ENCODE data around the gene TMEM203.
A peak's percentile ranks its signal among the peaks of the same experiment; 100 is the strongest.

The TMEM203 gene

DNA sequence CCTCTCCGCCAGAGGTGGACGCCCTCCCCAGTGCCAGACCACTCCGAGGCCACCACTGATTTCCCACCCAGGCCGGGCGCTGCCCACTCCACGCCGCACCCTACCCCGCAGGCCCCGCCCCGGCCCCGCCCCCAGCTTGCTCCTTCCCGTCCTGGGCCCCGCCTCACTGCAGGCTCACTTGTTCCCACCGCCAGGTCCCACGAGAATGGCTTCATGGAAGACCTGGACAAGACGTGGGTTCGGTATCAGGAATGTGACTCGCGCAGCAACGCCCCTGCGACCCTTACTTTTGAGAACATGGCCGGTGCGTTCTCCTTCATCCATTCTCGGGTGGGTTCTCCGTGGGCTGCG, 42.1 kb downstream of the TMEM203 start:
- DNase-seq, result no peak

DNA sequence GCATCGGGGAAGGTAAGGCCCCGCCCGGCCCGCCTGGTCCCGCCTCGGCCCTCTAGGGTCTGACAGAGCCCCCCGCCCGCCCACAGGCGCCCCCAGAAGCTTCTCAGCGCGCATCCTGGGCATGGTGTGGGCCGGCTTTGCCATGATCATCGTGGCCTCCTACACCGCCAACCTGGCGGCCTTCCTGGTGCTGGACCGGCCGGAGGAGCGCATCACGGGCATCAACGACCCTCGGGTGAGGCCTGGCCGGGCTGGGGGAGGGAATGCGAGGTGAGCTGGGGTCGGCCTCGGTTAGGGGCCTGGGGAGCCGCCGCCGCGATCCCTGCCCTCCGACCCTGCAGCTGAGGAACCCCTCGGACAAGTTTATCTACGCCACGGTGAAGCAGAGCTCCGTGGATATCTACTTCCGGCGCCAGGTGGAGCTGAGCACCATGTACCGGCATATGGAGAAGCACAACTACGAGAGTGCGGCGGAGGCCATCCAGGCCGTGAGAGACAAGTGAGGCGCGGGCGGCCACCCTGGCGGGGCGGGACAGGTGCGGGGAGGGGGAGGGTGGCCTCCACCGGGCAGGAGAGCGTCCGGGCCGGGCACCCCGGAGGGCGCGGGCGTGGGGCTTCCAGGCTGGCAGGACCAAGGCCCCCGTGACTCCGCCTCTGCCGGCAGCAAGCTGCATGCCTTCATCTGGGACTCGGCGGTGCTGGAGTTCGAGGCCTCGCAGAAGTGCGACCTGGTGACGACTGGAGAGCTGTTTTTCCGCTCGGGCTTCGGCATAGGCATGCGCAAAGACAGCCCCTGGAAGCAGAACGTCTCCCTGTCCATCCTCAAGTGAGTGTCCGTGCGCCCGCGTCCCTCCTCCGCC, 42.7 kb downstream of the TMEM203 start:
- DNase-seq, result peak; percentile 10

GRCh38 chr9:137161558-137162486, 43.6 kb downstream of the TMEM203 start:
- DNase-seq, result no peak

DNA sequence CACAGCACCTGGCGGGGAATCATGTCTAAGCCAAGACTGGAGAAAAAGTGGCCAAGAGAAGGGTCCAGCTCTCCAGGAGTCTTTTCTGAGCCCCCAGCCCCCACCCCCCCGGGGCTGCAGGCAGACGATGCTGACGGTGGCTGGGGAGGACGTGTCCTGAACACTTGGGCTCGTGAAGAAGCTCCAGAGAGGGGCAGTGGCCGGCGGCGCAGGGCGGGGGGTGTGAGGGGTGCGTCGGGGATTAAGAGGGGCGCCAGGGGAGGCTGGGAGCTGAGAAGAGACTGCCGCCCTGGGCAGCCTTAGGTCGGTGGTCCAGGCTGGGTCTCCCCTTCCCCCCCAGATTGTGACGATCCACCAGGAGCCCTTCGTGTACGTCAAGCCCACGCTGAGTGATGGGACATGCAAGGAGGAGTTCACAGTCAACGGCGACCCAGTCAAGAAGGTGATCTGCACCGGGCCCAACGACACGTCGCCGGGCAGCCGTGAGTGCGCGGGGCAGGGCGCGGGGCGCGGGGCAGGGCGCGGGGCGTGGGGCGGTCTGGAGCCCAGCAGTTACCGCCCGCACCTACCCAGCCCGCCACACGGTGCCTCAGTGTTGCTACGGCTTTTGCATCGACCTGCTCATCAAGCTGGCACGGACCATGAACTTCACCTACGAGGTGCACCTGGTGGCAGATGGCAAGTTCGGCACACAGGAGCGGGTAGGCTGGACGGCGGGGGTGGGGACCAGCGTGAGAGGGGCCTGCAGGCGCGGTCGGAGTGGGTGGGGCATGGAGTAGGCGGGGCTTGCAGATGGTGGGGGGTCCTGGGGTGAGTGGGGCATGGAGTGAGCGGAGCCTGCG, 44.5 kb downstream of the TMEM203 start:
- no peak for DNase-seq

DNA sequence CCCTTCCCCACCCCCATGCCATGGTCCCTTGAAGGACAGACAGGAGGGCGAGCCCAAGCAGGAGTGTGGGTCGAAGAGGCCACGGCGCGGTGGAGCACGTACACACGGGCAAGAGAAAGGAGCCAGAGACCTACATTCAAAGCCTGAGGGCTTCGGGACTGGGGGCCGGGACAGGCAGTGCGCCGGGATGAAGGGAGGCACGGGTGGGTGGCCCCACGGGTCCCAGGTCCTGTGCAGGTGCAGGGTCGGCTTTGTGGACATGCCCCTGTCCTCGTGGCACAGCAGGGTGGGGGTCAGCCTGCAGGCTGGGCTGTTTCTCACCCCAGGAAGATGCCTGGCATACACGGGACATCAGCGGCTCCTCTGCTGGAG, 45.4 kb downstream of the TMEM203 start:
- no peak for DNase-seq

GRCh38 chr9:137159105-137160053, 46.1 kb downstream of the TMEM203 start:
- DNase-seq, result no peak

DNA sequence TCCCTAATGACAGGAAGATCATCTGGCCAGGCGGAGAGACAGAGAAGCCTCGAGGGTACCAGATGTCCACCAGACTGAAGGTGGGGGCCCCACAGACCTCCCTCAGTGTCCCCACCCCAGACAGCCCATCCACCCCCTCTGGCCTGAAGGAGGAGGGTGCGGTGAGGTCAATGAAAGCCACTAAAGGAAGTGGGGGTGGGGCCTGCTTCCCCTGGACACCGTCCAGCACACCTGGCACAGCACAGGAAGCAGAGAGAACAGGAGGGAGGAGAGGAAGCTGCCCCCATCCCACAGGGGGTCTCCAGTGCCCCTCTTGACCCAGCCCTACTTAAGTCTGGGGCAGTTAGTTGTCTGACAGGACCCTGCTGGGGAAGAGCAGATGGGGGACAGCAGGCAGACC, 46.8 kb downstream of the TMEM203 start:
- DNase-seq, result no peak

GRCh38 chr9:137157618-137158415, 47.6 kb downstream of the TMEM203 start:
- DNase-seq, result no peak

GRCh38 chr9:137156567-137157375, 48.7 kb downstream of the TMEM203 start:
- DNase-seq, result peak; percentile 61

Measured in activated naive CD4-positive, alpha-beta T cell treated with Interleukin-2 at 50 U/mL for 16 hours (primary cell).